Panc1 (cell line): ENCODE results near the gene UBAC2. TPM values are rescaled to one million over a fixed set of nuclear protein-coding genes. Genes with fewer than 3 reads are reported as not detected.

Experiments used
- ATAC-seq: fragments of 200-7000 bp; cut with Tn5 transposase; 2 replicates; pipeline ENCODE4 v1.9.1; 2020; ENCODE audit warnings: mild to moderate bottlenecking, moderate library complexity
- BruUV-seq: library from RNA; stranded (reverse); fragments of 400-500 nt; replicated peaks from 2 replicates; lab custom pipeline; 2021; lab: Mats Ljungman, UMichigan
- CTCF ChIA-PET: fragments of 300-600 bp; sonication (Branson Sonifier 250); formaldehyde crosslinking; loops from one replicate; lab custom pipeline; 2022; ENCODE audit warnings: antibody characterized with exemption; lab: Charles Lee
- POLR2A ChIA-PET: fragments of 300-600 bp; sonication (Branson Sonifier 250); formaldehyde crosslinking; loops from one replicate; lab custom pipeline; 2022; ENCODE audit warnings: antibody characterized with exemption; lab: Charles Lee
- DNase-seq: peaks from one replicate; pipeline ENCODE4 v3.0.0-alpha.2; 2010; ENCODE audit warnings: low read depth, low spot score
- H3K27ac ChIP-seq: 2 replicates; pipeline ENCODE4 v1.5.1; 2011; ENCODE audit warnings: mild to moderate bottlenecking, low read length, inconsistent platforms
- H3K27me3 ChIP-seq: fragments of 200-500 bp; sonication (Bioruptor generic); 2 replicates; pipeline ENCODE4 v1.6.0; 2014; ENCODE audit warnings: low read length, inconsistent platforms; ENCODE audit not compliant: control insufficient read depth, insufficient read depth
- H3K36me3 ChIP-seq: fragments of 200-500 bp; sonication (Bioruptor generic); 2 replicates; pipeline ENCODE4 v1.5.1; 2014; ENCODE audit warnings: inconsistent platforms, mild to moderate bottlenecking, low read length, moderate library complexity; ENCODE audit not compliant: control insufficient read depth, insufficient read depth
- H3K4me1 ChIP-seq: 2 replicates; pipeline ENCODE4 v1.5.1; 2011; ENCODE audit warnings: inconsistent platforms, mild to moderate bottlenecking, low read length, moderate library complexity; ENCODE audit not compliant: control insufficient read depth, insufficient read depth
- H3K4me3 ChIP-seq, 2 experiments: 2 replicates each; pipeline ENCODE4 v1.5.1; 2011 to 2012; ENCODE audit warnings: low read depth in 2 of 2, low read length in 2 of 2, mild to moderate bottlenecking in 2 of 2, inconsistent platforms in 1 of 2, moderate library complexity in 1 of 2
- H3K9me3 ChIP-seq: fragments of 200-500 bp; sonication (Bioruptor generic); 2 replicates; pipeline ENCODE4 v1.5.1; 2014; ENCODE audit warnings: low read depth, mild to moderate bottlenecking, inconsistent platforms, low read length, moderate library complexity; ENCODE audit not compliant: control insufficient read depth, insufficient read depth
- CTCF ChIP-seq: fragments of 450-650 bp; IDR thresholded peaks from 2 replicates; pipeline ENCODE4 v1.5.1; 2017; ENCODE audit warnings: mild to moderate bottlenecking
- POLR2AphosphoS5 ChIP-seq: IDR thresholded peaks from 2 replicates; pipeline ENCODE4 v1.6.1; 2012; ENCODE audit warnings: mild to moderate bottlenecking, low read depth, low read length, moderate library complexity
- REST ChIP-seq, 2 experiments: IDR thresholded peaks; 2 replicates each; pipeline ENCODE4 v1.6.1; 2011 to 2012; ENCODE audit warnings: low read depth in 2 of 2, control low read depth in 1 of 2, low read length in 1 of 2, mild to moderate bottlenecking in 1 of 2, moderate library complexity in 1 of 2; ENCODE audit not compliant: insufficient read depth in 1 of 2
- SIN3A ChIP-seq: IDR thresholded peaks from 2 replicates; pipeline ENCODE4 v1.6.1; 2012; ENCODE audit warnings: low read depth, mild to moderate bottlenecking, low read length, moderate library complexity, borderline replicate concordance; ENCODE audit not compliant: insufficient read depth
- TCF7L2 ChIP-seq: IDR thresholded peaks from 2 replicates; pipeline ENCODE4 v1.6.1; 2011; ENCODE audit warnings: mild to moderate bottlenecking, low read depth, low read length, inconsistent platforms
- in situ Hi-C: cut with HindIII; loops from 2 replicates; pipeline ENCODE4 v1.10.0; 2016; ENCODE audit warnings: low sequenced_read_pairs, low pct_unique_long_range_greater_than_20kb
- intact Hi-C: fragments of 100-400 bp; cut with micrococcal nuclease; formaldehyde crosslinking; loops from one replicate; pipeline ENCODE4 v1.10.0; 2022; ENCODE audit not compliant: unreplicated experiment
- total RNA-seq: library from RNA; stranded (reverse); gene quantifications from one replicate; pipeline ENCODE4 v1.2.1, GENCODE V29; 2021; ENCODE audit not compliant: unreplicated experiment

UBAC2 gene
- total RNA-seq, 1 experiment from 2014 or later: 40.8 TPM

DNA sequence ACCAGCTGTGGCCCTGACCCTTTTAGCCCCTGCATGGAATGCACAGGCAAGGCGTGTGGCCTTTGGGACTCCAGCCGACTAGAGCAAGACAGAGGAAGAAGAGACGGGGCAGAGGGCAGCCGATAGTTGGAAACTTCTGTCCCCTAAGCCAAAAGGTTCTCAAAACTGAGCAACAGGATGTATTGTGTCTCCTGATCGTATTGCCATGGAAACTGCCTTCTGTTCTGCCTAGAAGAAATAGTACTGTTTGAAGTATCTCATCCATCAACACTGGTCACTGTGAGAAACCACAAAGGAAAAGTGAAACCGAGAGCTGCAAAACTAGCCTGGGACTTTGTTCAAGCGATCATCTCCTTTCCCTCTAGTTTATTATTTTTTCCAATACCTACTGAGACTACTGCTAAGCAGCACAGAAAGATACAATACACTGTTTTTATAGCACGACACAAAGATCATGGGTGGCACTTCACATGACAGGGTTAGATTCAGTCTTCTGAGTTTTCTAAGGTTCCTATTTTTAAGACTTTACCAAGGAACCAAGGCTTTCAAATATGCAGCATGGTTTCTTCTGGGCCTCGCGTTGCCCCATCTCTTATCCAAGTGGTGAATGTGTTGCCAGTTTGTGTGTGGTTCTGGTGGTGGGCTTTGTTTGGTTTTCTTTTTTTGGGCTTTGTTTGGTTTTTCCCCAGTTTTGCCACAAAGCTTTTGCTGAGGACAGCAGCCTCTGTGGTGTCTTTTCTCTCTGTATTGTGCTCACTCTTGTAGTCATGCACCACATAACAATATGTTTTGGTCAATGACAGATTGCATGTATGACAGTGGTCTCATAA is 155.8 kb downstream of the UBAC2 start:
- DNase-seq: no peak
- no peaks in the 10 kb centered on the region for H3K27me3 ChIP-seq
- ChIA-PET POLR2A (no interaction called here), CTCF (no interaction called here)
- in situ Hi-C loops: no loop called here
- H3K4me3 ChIP-seq: no peak overlapping the region
- 0 out of 2 replicates have a peak, but pooled peaks cover 2% of the 10 kb centered on the region for H3K36me3 ChIP-seq
- H3K4me1 ChIP-seq: no peaks in the 10 kb centered on the region
- TF ChIP-seq TCF7L2: no peak
- TF ChIP-seq CTCF: no peak
- TF ChIP-seq POLR2AphosphoS5: no peak
- TF ChIP-seq REST (IDR thresholded peaks at IDR 0.05; ENCODE audit: insufficient read depth in 1 of 2, low read depth in 2 of 2, low read length in 1 of 2): no peak
- TF ChIP-seq SIN3A: no peak
- no peaks in the 10 kb centered on the region for H3K9me3 ChIP-seq
- ATAC-seq: no peak
- no peak overlapping the region for H3K27ac ChIP-seq
- intact Hi-C loops: no loop called here
- BruUV-seq: no TSS peak

DNA sequence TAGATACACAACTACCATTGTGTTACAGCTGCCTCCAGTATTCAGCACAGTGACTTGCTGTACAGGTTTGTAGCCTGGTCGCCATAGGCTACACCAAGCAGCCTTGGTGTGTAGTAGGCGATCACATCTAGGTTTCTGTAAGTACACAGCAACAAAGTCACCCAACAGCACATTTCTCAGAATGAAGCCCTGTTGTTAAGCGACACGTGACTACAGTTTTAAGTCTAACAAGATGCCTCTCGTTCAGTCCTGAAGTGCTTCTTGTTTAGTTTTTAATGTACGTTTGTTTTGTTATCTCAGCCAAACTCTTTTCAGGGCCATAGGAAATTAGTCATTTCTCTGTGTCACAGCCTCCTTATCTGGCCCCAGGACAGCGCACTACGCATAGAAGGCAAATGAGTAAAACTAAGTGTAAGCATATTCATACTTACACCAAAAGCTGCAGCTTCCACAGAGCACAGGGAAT is 156.5 kb downstream of the UBAC2 start:
- no peaks in the 10 kb centered on the region for H3K4me1 ChIP-seq
- 0 out of 2 replicates have a peak, but pooled peaks cover 2% of the 10 kb centered on the region for H3K36me3 ChIP-seq
- no peak overlapping the region for H3K27ac ChIP-seq
- intact Hi-C loops: no loop called here
- no peak for DNase-seq
- TF ChIP-seq TCF7L2: no peak
- no peak for TF ChIP-seq REST (IDR thresholded peaks at IDR 0.05; ENCODE audit: insufficient read depth in 1 of 2, low read depth in 2 of 2, low read length in 1 of 2)
- TF ChIP-seq CTCF: no peak
- TF ChIP-seq POLR2AphosphoS5: no peak
- TF ChIP-seq SIN3A: no peak
- in situ Hi-C loops: no loop called here
- ATAC-seq: no peak
- no peaks in the 10 kb centered on the region for H3K9me3 ChIP-seq
- no peaks in the 10 kb centered on the region for H3K27me3 ChIP-seq
- ChIA-PET POLR2A (no interaction called here), CTCF (no interaction called here)
- no TSS peak for BruUV-seq
- H3K4me3 ChIP-seq: no peak overlapping the region
